CD4-positive, alpha-beta T cell treated with Interleukin-15 for 1 hour (primary cell): ENCODE measurements around the gene RILPL1.
"Not testable (repeated sequence)": the region's sequence is repeated elsewhere in the genome, so short reads cannot be mapped to it uniquely, and the experiment has no call there.

Source experiments
- DNase-seq: peaks from one replicate; pipeline ENCODE4 v3.0.0-alpha.2; 2020

Gene RILPL1

DNA sequence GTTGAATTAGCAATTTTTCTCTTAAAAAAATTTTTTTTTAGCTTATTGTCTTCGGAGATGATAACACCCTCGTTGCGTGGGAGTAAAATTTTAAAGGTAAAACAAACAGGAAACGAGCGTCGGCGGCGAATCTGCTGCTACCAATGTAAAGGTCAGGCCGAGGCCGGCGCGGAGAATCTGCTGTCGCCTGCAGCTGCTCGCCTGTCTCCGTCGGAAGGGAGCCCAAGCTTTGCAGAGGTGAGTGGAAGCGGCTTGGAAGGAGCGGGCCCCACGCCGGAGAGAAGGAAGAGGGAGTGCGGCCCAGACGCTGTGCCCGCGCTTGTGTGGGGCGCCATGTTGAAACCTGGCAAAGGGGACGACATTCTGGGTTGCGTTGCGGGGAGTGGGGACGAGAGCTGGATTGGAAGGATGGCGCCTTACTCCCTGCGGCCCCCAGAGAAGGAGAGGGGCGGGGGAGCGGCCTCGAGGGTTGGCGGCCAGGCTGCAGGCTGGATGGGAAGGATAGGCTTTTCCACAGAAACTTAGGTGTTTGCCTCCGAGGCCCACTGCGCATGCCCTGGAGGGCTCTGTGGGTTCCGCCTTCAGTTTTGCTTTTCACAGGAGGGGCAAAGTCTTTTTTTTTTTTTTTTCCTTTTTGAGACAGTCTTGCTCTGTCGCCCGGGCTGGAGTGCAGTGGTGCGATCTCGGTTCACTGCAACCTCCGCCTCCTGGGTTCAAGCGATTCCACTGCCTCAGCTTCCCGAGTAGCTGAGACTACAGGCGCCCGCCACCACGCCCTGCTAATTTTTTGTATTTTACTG, 75.3 kb downstream of the RILPL1 start, which contains the start of gene SNRNP35:
TSS of gene SNRNP35 (plus strand) at position 160 of the 800 bp plus-strand sequence. CDS start 7,402 bp downstream, outside the sequence.
- peak; percentile 87 for DNase-seq

GRCh38 chr12:123453165-123453564, 80.4 kb downstream of the RILPL1 start:
- no peak for DNase-seq

- DNase-seq, result not testable (repeated sequence)
These were observed 81.3 kb downstream of the RILPL1 start for GRCh38 chr12:123452276-123452550.

DNA sequence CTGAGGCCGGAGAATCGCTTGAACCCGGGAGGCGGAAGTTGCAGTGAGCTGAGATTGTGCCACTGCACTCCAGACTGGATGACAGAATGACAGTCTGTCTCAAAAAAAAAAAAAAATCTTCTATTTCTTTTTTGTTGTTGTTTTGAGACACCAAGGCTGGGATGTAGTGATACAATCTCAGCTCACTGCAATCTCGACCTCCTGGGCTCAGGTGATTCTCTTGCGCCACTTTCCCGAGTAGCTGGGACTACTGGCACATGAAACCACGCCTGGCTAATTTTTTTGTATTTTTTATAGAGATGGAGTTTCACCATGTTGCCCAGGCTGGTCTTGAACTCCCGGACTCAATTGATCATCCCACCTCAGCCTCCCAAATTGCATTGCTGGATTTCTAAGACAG, 82.9 kb downstream of the RILPL1 start:
- no peak for DNase-seq

DNA sequence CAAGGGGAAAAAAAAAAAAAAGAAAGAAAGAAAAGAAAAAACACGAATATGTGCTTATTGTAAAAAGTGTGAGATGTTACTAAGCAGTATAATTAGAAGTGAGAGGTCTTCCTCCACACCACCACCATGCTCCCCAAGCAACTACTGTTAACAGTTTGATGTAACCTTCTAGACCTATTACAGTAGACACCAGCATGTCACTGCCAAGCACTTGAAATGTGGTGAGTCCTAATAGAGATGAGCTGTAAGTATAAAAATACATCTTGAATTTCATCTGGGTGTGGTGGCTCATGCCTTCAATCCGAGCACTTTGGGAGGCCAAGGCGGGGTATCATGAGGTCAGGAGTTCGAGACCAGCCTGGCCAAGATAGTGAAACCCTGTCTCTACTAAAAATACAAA, 83.7 kb downstream of the RILPL1 start:
- DNase-seq, result no peak

- peak; percentile 51 for DNase-seq
These were observed 84.2 kb downstream of the RILPL1 start for GRCh38 chr12:123449249-123449733.

DNA sequence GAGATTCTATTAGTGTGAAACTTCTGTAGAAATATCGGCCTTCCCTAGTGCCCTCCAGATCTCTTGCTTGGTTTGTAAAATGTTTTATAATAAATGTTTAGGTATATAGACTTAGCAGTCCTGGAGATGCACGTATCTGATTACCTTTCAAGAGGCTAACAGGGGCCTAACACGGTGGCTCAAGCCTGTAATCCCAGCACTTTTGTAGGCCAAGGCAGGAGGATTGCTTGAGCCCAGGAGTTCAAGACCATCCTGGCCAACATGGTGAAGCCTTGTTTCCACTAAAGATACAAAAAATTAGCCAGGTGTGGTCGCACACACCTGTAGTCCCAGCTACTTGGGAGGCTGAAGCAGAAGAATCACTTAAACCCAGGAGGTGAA, 87.2 kb downstream of the RILPL1 start:
- no peak for DNase-seq

- no peak for DNase-seq
These were observed 87.9 kb downstream of the RILPL1 start for GRCh38 chr12:123445388-123446332.

GRCh38 chr12:123444092-123445026, 89.2 kb downstream of the RILPL1 start:
- no peak for DNase-seq

- no peak for DNase-seq
These were observed 90.7 kb downstream of the RILPL1 start for GRCh38 chr12:123442774-123443173.

DNA sequence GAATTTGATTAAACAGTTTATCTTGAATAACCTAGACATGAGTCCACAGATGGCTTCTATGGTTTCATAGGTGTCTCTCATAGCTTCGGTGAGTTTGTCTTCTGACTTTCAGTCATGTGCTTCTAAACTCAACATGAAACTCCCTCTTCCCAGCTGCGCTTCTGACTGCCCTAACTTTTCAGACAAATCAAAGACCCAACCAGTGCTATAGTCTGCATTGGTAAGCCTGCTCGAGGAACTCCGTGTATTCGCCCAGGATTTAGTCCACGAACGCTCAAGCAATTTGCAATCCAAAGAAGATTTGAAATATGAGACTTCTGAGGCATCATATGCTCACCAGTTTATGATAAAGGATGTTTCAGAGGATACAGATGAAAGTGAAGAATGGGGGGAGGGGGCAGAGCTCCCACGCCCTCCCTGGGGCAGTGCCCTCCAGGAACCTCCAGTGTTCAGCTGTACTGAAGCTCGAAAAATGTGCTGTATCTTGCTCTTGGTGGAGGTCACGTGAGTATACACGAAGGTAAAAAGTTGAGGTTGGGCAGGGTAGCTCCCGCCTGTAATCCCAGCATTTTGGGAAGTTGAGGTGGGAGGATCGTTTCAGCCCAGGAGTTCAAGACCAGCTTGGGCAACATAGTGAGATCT, 91.9 kb downstream of the RILPL1 start:
- no peak for DNase-seq

DNA sequence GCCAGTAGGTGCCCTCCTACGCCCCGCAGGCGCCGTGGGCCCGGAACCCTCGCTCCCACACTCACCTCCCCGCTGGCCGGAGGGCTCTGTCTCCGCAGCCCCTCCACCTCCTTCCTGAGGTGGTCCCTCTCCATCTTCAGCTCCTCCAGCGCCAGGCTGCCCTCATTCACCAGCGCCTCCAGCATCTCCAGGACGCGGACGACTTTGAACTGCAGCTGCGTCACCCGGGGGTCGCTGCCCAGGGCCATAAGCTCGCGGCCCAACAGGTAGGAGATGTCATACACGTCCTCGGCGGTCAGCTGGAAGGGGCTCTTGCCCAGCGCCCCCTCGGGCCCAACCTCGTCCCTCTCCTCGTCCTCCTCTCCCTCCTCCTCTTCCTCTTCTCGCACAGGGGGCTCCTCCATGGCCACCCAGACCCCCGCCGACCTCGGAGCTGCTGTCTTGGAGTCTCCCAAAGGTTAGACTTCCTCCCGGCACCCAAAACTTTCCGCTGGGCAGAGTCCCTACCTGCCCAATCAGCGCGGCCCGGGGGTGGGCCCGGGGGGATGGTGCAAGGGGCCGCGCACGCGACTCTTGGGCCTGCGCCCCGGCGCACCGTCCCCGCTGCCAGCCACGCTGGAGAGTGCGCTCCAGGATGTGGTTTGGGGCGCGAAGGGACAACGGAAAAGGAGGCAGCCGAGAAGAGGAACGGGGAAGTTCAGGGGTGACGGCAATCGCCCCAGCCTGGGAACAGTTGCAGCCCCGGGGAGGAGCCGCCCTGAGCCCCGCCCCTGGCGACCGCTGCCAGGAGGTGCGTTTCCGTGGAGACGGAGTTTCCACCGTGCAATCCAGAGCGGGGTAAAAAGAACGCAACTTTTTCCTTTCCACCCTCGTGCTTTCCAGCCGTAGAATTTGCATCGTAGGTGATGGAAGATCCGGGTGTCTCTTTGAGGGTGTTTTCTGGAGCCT, 97.2 kb downstream of the RILPL1 start, which contains the start of gene RILPL2:
TSS of gene RILPL2 (minus strand) at position 668 of the 948 bp plus-strand sequence. CDS start at position 404, 264 bp downstream.
- peak; percentile 93 for DNase-seq

DNA sequence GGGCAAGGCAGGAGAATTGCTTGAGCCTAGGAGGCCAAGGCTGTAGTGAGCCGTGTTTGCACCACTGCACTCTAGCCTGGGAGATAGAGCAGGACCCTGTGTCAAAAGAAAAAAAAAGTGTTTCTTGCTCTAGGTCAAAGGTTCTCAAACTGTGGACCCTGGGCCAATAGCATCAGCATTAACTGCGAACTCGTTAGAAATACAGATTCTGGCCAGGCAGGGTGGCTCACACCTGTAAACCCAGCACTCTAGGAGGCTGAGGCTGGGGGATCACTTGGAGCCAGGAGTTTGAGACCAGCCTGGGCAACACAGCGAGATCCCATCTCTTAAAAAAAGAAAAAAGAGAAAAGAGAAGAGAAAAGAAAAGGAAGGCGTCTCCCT, 97.9 kb downstream of the RILPL1 start:
- DNase-seq, result no peak

GRCh38 chr12:123433615-123434014, 99.9 kb downstream of the RILPL1 start:
- no peak for DNase-seq

GRCh38 chr12:123431951-123432817, 101.3 kb downstream of the RILPL1 start:
- DNase-seq, result peak; percentile 64

DNA sequence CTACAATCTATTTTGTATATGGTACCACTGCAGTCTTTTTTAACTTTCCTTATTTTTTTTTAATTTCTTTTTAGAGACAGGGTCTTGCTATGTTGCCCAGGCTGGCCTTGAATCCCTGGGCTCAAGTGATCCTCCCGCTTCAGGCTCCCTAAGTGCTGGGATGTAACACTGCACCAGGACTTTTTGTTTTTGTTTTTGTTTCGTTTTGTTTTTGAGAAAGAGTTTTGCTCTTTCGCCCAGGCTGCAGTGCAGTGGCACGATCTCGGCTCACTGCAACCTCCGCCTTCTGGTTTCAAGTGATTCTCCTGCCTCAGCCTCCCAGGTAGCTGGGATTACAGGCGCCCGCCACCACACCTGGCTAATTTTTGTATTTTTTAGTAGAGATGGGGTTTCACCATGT, 104.4 kb downstream of the RILPL1 start:
- not testable (repeated sequence) for DNase-seq

GRCh38 chr12:123428591-123428990, 104.9 kb downstream of the RILPL1 start:
- DNase-seq, result no peak

DNA sequence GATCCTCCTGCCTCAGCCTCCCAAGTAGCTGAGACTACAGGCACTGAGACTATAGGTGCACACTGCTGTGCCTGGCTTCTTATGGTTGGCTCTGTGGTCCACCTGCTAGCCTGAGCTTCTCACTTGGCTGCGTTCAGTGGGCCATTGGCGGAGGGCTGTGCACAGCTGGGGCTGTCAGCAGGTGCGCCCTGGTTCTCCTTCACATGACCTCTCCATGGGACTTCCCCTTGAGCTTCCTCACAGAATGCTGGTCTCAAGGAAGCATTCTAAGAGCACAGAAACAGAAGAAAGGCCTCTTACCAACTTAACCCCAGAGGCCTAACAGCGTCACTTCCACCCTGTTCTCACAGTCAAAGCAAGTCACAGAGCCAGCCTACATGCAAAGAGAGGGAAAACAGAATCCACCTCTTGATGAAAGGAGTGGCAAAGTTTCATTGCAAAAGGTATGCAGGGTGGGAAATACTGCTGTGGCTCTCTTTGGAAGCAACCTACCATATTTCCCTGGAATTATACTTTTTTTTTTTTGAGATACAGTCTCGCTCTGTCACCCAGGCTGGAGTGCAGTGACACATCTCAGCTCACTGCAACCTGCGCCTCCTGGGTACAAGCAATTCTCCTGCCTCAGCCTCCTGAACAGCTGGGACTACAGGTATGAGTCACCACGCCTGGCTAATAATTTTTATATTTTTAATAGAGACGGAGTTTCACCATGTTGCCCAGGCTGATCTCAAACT, 106.3 kb downstream of the RILPL1 start:
- peak; percentile 77 for DNase-seq

- no peak for DNase-seq
These were observed 112.2 kb downstream of the RILPL1 start for GRCh38 chr12:123421314-123421713.
